ENCODE measurements around the gene CLN6.

GRCh38 chr15:68200016-68200861 lies 29.3 kb downstream of the CLN6 start:
- TF ChIP-seq CTCF (conservative IDR thresholded peaks at IDR 0.05; ENCODE audit: low read depth, low read length) (no peak), POLR2A (IDR thresholded peaks at IDR 0.05; ENCODE audit: low read depth, low read length) (no peak), CEBPB (IDR thresholded peaks at IDR 0.05; ENCODE audit: low read depth, low read length) (no peak), FOS (IDR thresholded peaks at IDR 0.05; ENCODE audit: low read depth, low read length) (no peak), RCOR1 (IDR thresholded peaks at IDR 0.05; ENCODE audit: insufficient replicate concordance, low read length) (no peak), USF2 (IDR thresholded peaks at IDR 0.05; ENCODE audit: low read depth, low read length) (no peak), RAD21 (IDR thresholded peaks at IDR 0.05; ENCODE audit: low read length) (no peak), MXI1 (IDR thresholded peaks at IDR 0.05; ENCODE audit: borderline replicate concordance, low read depth, low read length) (no peak), SMC3 (IDR thresholded peaks at IDR 0.05; ENCODE audit: low read depth, low read length) (no peak)
